Measurements from ENCODE around the gene LEMD2.
"Not testable (repeated sequence)": the region's sequence is repeated elsewhere in the genome, so short reads cannot be mapped to it uniquely, and the experiment has no call there.

Gene LEMD2

GRCh38 chr6:33788694-33789549, at the start of gene LEMD2:
LEMD2 (minus strand) TSS chr6:33789130; CDS start chr6:33789116, 14 bp downstream.
- peak within 1 kb of the TSS; percentile 71 for H3K4me3 ChIP-seq (ENCODE audit: low read depth, low read length)
- TF ChIP-seq, protein P1, sequence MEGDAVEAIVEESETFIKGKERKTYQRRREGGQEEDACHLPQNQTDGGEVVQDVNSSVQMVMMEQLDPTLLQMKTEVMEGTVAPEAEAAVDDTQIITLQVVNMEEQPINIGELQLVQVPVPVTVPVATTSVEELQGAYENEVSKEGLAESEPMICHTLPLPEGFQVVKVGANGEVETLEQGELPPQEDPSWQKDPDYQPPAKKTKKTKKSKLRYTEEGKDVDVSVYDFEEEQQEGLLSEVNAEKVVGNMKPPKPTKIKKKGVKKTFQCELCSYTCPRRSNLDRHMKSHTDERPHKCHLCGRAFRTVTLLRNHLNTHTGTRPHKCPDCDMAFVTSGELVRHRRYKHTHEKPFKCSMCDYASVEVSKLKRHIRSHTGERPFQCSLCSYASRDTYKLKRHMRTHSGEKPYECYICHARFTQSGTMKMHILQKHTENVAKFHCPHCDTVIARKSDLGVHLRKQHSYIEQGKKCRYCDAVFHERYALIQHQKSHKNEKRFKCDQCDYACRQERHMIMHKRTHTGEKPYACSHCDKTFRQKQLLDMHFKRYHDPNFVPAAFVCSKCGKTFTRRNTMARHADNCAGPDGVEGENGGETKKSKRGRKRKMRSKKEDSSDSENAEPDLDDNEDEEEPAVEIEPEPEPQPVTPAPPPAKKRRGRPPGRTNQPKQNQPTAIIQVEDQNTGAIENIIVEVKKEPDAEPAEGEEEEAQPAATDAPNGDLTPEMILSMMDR (IDR thresholded peaks at IDR 0.05; ENCODE audit: low read depth, low read length) = no peak

DNA sequence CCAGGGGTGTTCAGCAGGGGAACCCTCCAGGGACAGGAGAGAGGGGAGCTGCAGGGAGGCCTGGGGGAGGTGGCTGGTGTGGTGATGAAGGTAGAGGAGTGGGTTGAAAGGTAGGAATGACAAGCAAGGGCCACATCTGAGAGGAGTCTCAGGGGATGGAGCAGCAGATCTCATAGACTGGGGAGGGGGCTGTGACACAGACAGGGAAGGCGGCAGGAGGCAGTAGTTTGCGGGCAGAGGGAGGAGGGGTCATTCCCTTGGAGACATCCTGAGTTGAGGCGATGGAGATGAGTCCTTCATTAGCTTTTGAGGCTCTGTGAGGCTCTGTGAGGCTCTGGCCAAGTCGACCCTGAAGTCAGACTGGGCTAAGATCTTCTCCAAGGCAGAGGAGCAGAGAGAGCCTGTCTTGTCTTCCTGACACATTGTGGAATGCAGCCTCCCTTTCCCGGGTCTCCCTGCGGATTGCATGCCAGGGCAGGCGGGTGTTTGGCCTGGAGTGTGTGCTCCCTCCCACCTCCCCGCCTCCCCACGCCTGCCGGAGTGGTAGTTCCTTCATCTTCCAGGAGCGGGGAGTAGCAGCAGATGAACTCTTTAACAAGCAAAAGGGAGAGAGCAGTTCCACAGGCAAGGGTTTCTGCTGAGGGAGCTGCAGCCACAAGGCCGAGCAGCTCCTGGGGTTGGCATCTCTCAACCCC, 49.2 kb upstream of the LEMD2 start:
- TF ChIP-seq, protein P1 (IDR thresholded peaks at IDR 0.05; ENCODE audit: low read depth, low read length) = no peak
- H3K4me3 ChIP-seq (ENCODE audit: low read depth, low read length) = no peak overlapping the region

GRCh38 chr6:33836806-33837469, 48.0 kb upstream of the LEMD2 start:
- TF ChIP-seq, protein P1 (IDR thresholded peaks at IDR 0.05; ENCODE audit: low read depth, low read length) = no peak
- H3K4me3 ChIP-seq (ENCODE audit: low read depth, low read length) = no peak overlapping the region

DNA sequence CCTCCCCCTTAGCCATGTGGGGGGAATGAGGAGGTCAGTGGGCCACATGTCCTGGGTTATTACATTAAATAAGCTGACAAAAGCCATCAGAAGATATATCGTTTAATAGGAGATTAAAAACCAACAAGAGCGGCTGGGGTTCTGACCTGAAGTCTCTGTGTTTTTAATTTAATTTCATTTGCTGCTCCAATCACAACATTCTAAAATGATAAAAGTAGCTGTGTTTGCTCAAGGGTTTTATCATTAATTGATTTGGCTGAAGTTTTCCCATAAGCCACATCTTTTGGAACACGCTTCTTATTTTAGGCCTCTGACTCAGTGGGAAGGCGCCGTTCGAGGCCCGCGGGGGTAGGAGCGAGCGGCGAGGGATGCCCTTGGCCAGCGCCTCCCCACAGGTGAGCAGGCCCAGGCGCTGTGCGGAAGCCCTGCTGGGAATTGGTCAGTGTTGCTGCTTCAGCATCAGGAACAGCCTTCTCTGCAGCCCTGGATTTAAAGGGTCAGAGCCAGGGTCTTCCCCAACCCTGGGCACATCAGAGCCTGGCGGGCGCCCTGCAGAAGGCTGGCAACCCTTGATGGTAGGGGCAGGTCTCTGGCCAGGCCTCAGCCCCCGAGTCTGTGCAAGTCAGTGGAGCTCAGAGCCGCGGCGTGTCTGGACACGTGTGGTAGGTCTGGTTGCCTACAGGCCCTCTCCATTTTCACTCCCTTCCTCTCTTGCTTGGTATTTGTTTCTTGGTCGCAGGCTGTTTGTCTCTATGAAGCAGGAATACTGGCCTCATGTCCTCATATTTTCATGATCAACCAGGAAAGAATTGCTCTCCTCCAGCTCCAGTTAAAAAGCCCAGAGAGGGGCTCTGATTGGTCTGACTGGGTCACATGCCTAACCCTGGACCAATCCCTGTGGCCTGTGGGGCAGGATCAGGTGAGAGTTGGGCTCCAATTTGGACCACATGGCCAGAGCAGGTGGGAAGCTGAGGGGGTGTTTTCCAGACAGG, 45.8 kb upstream of the LEMD2 start:
- TF ChIP-seq, protein P1 (IDR thresholded peaks at IDR 0.05; ENCODE audit: low read depth, low read length) = no peak
- H3K4me3 ChIP-seq (ENCODE audit: low read depth, low read length) = no peak overlapping the region

DNA sequence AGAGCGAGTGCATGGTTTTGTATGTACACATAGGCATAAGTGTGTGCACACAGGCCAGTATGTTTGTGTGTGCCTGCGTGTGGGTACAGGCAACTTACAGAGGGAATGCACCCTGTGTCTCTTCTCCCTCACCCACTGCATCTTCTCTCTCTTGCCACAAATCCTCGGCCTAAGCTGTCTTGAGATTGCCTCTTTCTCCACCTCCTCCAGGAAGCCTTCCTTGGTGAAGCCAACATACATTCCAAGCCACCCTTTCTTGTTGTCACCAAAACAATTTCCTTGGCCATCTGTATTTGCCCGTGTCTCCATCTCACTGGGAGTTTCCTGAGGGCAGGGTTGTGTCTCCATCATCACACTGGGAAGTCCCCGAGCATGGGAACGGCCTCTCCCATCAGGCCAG, 44.7 kb upstream of the LEMD2 start:
- H3K4me3 ChIP-seq (ENCODE audit: low read depth, low read length) = no peak overlapping the region
- TF ChIP-seq, protein P1 (IDR thresholded peaks at IDR 0.05; ENCODE audit: low read depth, low read length) = no peak

- not testable (repeated sequence) for H3K4me3 ChIP-seq (ENCODE audit: low read depth, low read length)
These were observed 43.9 kb upstream of the LEMD2 start for GRCh38 chr6:33832831-33833230.

GRCh38 chr6:33831725-33832124, 42.8 kb upstream of the LEMD2 start:
- not testable (repeated sequence) for H3K4me3 ChIP-seq (ENCODE audit: low read depth, low read length)

All from WI38 (cell line).